Middle frontal gyrus (tissue), 1 donor: ENCODE data around the gene AACS.
"Not testable (repeated sequence)": the region's sequence is repeated elsewhere in the genome, so short reads cannot be mapped to it uniquely, and the experiment has no call there.

Experiments
- DNase-seq: peaks from one replicate; pipeline ENCODE4 v3.0.0-alpha.2; 2015; ENCODE audit warnings: low spot score; ENCODE audit errors: extremely low spot score

AACS gene

DNA sequence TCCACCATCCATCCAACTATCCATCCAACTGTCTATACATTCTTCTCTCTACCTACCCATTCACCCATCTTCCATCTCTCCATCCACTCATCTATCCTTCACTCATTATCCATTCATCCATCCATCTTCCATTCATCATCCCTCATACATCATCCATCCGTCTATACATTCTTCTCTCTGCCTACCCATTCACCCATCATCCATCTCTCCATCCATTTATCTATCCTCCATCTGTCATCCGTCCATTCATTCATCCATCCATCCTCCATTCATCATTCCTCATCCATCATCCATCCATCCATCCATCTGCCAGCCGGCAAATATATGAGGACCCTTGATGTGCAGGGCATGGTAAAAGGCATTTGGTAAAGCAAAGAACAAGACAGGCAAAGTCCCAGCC, 25.2 kb downstream of the AACS start:
- no peak for DNase-seq

GRCh38 chr12:125091401-125091800, 26.2 kb downstream of the AACS start:
- no peak for DNase-seq

DNA sequence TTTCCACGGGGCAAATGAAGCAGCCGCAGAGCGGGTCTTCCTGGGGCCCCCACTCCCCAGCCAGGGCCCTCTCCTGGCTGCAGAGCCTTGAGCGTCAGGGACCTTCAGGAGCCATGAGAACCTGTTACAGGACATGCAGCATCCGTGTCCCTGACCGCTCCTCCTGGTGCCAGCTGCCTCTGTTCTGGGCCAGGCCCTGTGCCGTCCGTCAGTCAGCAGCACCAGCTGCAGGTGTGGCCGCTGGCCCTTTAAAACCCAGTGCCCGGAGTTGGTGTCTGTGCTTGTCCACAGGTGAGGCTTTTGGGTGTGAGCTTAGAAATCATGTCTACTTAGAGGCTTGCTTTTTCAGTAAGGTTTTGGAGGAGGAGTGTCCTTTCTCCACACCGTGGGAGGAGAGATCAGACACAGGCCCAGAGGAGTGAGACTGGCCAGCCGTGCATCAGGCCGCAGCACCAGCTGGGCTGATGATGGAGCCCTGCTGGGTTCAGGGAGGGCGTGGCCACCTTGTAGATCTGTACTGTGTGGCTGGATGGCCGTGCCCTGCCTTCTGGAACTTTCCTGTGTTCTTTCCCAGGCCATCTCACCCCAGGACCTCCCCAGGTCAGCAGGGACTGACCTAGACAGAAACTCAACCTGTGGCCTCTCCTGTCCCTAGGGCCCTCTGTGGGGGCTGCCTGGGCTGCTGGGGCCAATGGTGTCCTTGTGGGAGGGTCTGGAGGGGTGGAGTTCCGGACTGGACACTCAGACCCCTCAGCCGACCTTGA, 27.1 kb downstream of the AACS start:
- no peak for DNase-seq

DNA sequence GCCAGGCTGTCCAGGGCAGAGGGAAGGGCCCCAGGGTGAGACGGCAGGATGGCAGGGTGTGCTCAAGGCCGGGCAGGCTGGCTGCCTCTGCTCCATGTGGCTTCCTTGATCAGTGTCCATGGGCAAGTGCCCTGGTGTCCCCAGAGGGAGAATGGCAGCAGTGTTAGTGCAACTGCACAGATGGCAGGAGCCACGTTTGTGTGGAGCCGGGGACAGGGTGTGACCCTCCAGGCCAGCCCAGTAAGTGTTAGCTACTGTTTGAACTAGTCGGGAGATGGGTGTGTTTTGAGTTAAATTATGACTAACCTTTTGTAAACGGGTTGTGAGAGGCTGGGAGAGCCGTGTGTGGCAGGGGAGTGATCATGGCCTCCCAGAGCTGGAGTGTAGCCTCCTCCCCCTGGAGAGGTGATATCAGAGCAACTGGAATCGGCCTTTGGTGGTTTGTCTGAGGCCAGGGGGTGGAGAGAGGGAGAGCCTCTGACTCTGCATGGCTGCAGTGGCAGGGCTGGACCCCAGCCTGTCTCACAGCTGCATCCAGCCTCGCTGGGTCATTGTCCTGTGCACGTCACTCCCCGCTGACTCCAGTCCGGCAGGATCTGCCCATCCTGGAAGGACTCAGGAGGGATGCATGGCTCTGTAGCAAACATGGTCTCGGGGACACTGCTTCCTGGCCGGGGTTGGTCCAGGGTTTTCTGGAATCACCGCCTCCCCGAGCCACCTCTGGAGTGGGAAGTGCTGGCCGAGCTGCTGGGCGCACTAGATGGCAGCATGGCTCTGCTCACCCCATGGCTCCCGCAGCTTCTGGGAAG, 27.8 kb downstream of the AACS start:
- no peak for DNase-seq

DNA sequence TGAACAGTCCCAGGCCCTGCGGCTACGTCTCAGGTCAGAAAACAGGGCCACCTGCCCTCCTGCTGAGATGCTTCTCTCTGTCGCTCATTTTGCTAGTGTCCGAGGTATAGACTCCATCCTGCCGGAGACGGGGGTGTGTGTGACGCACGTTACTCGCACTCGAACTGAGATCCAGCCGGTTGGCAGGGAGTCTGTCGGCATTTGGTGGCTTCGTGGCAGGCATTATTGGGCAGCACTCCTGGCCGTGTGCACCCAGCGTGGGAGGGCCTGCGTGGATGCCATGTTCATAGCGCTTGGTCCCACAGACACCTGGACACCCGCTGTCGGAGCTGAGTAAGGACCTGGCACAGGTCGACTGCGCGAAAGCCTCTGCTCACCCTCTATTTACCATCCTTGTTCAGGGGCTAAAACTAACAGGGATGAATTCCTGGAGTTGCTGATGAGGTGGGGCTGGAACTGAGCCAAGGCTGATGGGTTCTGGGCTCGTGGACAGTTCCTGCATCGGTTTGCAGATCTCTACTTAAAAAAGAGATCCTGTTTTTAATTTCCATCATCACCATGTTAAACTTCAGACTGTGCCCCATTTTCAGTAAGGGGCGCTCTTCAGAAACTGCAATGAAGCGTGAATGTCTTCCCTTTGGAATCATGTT, 28.6 kb downstream of the AACS start:
- DNase-seq = peak; percentile 27

- DNase-seq = no peak
Observed at GRCh38 chr12:125096894-125097293, 31.7 kb downstream of the AACS start.

DNA sequence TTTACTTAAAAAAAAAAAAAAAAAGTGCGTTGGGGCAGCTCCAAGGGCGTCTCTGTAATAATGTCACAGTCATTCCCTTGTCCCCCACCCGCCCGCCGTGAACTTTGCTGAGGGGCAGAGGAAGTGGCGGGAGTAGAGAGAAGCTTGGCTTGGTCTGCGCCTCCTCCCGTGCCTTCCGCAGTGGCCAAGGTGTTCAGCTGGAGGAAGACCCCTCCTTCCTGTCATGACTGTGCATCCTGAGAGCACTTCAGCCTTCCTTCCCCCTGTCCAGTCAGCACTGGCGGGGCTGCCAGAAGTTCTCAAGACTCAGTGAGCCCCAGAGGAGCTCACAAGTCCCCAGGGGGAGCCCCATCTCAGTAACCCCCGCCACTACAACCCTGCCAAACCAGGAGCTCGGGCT, 32.2 kb downstream of the AACS start:
- DNase-seq = no peak

DNA sequence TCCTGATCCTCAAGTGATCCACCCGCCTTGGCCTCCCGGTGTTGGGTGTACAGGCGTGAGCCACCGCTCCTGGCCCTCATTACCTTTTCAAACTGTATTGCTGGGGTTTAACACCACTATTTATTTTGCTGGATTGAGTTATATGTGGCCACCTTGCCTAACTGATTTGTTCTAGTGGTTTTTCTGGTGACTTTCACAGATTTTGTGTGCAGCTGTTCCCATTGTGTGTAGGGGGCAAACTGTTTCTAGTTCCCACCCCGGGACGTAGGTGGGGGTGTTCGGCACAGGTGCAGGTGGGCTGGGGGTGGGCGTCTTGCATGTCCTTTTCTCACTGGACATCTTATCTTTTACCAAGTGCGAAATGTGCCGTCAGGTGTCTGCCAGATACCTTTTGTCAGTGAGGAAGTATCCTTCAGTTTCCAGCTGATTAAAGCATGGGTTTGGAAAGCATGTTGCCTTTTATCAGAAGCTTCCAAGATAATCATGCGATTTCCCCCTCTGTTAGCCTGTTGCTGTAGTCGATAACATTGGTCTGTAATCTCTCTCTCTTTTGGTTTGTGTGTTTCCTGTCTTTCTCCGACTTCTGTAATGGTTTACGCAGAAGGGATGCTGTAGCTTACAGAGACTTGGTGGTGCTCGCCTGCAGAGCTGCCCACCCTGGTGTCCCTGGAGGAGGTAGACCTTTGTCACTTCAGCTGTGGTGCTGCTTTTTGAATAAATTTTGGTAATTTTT, 33.6 kb downstream of the AACS start:
- DNase-seq = no peak

DNA sequence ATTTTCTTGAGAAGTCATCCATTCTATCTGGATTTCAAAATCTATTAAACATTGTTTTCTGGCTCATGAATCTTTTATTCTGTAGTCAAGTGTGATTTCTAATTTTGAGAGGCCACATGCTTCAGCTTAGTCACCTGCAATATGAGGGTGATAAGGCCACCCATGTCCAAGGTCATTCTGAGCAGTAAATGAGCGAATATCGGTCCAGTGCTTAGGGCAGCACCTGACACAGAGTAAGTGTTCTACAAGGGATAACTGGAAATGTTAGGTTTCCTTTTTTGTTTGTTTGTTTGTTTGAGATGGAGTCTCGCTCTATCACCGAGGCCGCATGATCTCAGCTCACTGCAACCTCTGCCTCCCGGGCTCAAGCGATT, 34.2 kb downstream of the AACS start:
- DNase-seq = no peak

GRCh38 chr12:125100551-125101434, 35.6 kb downstream of the AACS start:
- no peak for DNase-seq

- no peak for DNase-seq
Observed at GRCh38 chr12:125104982-125105381, 39.7 kb downstream of the AACS start.

GRCh38 chr12:125105600-125105999, 40.4 kb downstream of the AACS start:
- no peak for DNase-seq

- no peak for DNase-seq
Observed at GRCh38 chr12:125110641-125111360, 45.6 kb downstream of the AACS start.

DNA sequence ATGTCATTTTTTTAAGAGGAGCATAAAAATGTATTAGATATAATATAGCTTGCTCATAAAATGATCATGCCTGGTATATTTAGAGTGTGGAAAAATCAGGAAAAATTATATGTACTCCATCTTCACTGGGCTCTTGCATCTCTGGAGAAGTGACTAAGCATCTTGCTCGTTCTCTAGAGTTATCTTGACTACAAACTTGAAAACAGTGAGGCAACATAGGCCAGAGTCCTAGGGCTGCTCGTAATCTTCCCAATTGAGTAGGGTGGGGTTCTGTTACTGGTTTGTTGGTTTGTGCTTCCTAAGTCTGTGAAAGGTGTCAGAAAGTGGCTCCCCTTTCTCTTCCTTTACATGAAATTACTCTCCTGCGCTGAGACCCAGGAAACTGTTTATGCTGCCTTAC, 46.2 kb downstream of the AACS start:
- no peak for DNase-seq

GRCh38 chr12:125112614-125113013, 47.4 kb downstream of the AACS start:
- DNase-seq = not testable (repeated sequence)

- no peak for DNase-seq
Observed at GRCh38 chr12:125113263-125113662, 48.0 kb downstream of the AACS start.

DNA sequence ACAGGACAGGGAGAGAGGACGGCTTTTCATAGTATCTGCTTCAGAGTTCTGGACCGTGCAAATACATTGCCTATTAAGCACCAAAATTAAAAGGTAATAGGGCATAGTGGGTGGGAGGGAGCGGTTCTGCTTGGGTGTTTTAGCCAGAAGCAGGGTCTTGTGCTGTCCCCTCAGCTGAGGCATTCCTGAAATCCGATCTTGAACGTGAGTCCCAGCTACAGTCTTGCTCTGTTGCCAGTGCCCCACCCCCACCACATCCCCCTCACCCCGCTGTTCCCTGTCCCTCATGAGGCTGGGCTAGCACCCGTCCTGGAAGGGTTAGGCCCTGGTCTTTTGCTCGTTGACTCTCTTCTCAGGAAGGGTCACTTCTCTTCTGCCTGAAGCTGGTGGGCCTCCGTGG, 48.6 kb downstream of the AACS start:
- no peak for DNase-seq

DNA sequence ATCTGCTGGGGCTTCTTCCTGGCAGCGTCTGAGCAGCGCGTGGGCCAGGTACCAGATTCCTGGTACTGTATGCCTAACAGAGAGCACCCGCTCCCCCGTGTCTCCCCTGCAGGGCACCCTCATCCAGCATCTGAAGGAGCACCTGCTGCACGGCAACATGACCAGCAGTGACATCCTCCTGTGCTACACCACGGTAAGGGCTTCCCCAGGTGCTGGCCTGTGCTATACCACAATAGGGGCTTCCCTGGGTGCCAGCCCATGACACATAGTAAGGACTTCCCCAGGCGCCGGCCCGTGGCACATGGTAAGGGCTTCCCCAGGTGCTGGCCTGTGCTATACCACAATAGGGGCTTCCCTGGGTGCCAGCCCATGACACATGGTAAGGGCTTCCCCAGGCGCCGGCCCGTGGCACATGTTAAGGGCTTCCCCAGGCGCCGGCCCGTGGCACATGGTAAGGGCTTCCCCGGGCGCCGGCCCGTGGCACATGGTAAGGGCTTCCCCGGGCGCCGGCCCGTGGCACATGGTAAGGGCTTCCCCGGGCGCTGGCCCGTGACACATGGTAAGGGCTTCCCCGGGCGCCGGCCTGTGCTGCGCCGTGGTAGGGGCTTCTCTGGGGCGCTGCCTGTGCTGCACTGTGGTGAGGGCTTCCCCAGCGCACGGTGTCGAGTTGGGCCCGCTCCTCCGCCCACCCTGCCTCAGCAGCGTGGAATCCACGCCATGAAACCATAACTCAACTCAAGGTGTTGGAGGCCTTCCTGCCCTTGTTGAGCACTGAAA, 49.3 kb downstream of the AACS start:
- DNase-seq = no peak

DNA sequence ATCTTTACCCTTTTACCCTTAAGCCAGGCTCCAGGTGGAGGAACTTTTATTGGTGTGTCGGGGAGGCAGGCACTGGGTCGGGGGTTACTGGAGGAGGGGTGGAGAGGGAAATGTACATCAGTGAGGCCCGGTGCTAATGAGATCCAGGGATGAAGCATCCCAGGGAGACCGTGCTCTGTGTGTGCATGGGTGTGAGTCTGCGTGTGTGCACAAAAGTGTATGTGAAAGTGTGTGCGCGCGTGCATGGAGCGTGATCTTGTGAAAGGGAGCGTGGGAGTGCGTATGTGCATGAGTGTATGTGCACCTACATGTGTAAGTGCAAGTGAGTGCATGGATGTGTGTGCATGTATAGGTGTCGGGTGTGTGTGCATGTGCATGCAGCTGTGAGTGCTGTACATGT, 55.3 kb downstream of the AACS start:
- DNase-seq = no peak
